GM08714 (cell line): ENCODE data around the gene CUX1.

Experiments used
- H3K4me3 ChIP-seq: fragments of 200-500 bp; sonication (Bioruptor generic); 2 replicates; pipeline ENCODE4 v1.5.1; 2014; ENCODE audit warnings: mild to moderate bottlenecking, low read length, inconsistent platforms
- ZNF274 ChIP-seq: IDR thresholded peaks from 2 replicates; pipeline ENCODE4 v1.6.1; 2012; ENCODE audit warnings: mild to moderate bottlenecking, low read depth, low read length

CUX1 gene

DNA sequence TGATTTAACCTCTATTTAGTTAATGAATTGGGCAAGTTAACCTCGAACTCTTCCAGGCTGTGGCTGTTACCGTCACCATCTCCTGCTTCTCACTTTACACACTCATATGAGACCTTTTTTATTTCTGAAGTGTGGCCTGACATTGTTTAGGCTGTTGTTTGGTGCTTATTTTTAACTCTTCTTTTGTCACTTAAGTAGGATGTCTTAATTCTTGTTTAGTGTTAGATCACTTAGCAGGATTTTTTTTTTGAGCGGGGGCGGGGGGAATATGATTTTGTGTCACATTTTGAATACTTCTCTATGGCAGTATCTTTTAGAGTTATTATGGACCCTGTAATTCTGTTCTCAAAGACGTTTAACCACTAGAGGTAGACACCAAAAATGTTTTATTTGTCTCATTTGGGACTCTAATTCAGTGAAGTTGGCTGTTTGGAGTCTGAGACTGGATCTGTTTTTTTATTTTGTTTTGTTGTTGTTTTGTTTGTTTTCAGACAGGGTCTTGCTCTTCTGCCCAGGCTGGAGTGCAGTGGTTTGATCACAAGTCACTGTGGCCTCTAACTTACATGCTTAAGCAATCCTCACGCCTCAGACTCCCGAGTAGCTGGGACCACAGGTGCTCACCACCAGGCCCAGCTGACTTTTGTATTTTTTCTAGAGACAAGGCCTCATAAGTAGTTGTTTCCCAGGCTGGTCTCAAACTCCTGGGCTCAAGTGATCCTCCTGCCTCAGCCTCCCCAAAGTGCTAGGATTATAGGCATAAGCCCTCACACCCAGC is 73.5 kb downstream of the CUX1 start:
- no peak for TF ChIP-seq ZNF274
- no peak overlapping the region for H3K4me3 ChIP-seq

DNA sequence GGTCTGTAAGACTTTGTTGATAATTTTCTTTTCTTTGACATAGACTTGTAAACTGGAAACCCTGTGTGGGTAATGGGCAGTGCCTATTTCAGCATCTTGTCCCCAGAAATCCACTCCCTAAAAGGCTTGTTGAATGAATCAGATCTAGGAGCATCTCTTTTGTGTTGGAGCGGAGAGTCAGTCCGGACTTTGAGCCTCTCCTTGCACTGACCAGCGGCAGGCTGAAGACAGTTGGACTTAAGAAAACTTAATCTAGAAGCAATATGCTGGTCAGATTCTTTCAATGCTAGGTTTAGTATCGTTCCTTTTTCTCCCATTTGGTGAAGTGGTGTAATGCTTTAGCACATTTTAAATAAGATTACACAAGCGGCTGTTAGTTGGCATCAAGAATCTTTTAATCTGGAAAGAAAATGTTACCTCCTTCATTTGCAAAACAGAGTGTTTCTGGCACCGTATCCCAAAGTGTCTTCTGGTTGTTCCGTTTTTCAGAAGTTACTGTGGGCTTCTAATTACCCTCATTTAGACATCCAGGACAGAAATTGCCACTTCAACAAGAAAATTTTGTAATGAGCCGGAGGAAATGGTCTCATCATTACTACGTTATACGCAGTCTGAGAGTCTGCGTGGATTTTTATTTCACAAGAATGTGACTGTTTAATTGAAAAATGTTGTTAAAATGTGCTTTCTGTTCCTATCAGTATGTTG is 74.7 kb downstream of the CUX1 start:
- TF ChIP-seq ZNF274 = no peak

DNA sequence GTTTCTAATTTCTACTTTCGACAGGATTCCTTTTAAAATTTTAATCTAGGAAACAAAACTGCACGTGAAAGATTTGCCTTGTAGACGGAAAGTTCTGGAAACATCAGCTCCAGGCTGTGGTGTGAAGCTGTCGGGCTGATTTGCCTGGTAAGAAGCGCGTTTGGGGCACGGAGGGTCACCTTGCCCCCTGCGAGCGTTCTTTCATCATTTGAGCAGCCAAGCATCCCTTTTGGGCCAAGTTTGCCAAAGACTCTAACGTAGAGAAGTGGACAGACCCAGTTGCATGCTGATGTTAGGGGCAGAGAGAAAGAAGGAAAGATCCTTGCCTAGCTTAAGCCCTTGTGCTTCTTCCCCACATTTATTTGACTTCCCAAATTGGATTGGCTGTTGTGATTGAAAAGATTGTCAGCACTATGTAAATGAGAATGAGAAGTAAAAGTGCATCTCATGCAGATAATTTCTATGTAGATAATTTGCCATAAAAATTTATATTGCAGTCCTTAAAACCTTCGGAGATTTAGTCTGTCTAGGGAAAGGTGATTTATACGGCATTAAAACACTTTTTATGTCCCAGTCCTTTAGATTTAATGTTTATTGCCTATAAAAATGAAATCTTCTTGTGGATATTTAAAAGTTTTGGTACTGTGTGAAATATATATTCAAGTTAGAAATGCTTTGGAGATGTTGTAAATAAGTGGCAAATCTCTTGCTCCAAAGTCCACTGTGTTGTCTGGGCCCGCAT is 76.1 kb downstream of the CUX1 start:
- no peak for TF ChIP-seq ZNF274

More for the DNA sequence above, 74.7 kb downstream of the CUX1 start:
- H3K4me3 ChIP-seq = no peak overlapping the region

DNA sequence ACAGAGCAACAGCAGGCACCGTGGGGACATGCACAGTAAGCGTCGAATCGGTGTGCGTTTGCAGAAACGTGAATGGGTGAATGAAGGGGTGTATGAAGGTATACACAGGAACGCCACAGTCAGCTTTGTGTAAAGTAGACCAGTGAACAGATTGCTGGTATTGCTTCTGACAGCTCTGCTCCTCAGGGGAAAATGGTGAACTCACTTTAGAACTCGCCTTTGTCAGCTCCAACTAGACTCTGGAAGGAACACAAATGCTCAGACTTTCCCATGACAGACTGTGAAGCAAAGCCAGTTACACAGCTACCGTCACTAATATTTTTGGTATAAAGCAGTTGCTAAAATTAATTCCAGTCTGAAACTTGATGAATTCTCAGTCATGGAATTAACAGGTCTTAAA is 78.9 kb downstream of the CUX1 start:
- H3K4me3 ChIP-seq = no peak overlapping the region
- TF ChIP-seq ZNF274 = no peak

More for the DNA sequence above, 76.1 kb downstream of the CUX1 start:
- no peak overlapping the region for H3K4me3 ChIP-seq

DNA sequence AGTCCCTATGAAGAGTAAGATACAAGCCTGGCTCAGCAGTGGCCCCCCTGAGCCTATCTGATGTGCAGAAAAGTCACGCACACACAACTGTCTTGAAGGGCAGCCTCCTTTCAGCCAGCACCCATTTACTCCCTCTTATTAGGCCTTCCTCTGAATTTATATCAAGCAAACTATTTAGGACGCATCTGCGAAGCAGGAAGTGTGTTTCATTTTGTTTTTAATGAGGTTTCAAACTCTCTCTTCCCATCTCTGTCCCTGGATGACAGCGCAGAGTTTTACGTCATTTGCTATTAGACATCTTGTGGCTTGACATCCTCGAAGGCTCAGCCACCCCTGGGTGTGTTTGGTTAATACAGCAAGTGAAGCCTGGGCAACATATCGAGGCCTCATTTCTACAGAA is 79.5 kb downstream of the CUX1 start:
- no peak for TF ChIP-seq ZNF274

DNA sequence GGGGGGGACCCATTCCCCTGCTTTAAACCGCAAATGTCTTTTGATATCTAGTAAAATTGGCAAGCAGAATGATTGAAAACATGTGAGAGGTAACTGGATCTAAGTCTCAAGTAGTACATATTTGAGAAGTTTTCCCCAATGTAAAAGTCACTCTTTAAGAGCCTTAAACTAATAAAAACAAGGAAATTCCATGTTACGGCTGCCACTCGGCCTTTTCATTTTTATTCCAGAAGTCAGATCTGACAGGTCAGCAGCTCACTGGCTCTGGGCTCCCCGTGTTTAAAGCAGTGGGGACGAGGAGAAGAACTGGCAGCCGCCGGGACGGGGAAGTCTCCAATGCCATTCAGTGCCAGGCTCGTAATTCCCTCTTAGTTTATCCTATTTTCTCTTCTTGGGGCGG is 80.7 kb downstream of the CUX1 start:
- TF ChIP-seq ZNF274 = no peak
- H3K4me3 ChIP-seq = no peak overlapping the region

More for the DNA sequence above, 79.5 kb downstream of the CUX1 start:
- no peak overlapping the region for H3K4me3 ChIP-seq

DNA sequence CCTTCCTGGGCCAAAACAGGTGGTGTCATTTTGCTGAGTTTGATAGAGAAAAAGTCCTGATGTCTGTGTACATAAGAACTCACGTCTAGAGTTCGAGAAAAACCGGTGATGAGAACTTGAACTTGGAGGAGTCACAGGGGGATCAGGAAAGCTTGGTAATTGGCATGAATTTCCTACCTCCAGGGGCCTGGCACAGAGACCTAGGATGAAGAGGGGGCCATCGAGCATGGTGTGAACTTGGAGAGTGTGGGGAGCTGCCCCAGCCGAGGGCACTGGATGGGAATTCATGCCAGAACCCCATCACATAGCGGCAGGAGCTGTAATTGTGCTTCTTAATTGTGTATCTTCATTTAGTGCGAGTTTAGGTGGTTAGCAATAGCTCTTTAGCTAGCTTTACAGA is 82.2 kb downstream of the CUX1 start:
- H3K4me3 ChIP-seq = no peak overlapping the region
- no peak for TF ChIP-seq ZNF274

DNA sequence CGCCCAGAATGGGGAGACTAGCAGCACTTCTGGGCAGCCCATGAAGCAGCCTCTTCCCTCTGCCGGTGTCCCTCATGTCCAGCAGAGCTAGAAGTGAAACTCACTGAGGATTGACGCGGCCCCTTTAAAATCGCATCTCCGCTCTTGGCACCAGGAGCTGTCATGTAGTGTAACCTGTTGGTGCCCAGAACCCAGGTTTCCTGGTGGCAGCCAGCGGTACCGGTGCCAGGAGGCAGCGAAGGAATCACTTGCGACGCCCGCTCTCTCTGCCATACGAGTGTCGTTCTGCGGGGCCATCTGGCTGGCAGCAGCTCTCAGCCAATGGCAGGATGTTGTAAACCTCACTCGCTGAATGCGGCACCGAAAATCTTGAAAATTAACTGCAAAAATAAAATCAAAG is 82.7 kb downstream of the CUX1 start:
- no peak for TF ChIP-seq ZNF274
- no peak overlapping the region for H3K4me3 ChIP-seq

DNA sequence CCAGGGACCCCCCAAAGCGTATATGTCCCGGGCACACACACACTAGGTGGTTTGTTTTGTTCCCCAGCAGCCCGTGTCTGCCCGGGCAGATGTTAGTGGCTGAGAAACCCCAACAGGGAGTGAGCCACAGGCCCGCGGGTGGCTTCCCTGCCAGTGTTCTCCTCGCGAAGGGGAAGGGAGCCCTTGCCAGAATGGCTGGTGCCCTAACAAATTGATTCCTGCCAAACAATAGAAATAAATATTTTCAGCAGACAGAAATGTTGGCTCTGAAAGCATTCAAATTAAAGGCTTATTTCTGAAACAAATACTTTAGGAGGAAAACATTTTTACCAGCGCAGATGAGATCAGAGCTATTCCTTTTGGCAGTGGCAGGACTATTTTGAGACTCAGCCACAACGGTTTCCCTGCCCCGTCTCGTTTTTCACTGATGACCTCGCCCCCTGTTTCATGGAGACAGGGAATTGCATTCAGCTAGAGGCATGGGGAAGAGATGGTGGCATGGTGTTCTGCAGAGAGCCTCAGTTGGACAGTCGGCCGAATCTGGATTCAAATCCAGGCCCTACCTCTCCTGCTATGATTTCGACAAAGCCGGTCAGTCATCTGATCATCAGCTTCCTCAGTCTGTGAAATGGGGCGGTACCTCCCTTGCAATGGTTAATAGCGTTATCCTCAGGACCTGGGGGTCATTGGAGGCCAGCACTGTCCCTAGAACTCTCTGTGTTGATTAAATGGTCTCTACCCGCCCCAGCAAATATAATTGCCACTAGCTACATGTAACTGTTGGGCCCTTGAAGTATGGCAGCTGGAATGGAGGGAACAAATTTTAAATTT is 84.5 kb downstream of the CUX1 start:
- TF ChIP-seq ZNF274 = no peak

DNA sequence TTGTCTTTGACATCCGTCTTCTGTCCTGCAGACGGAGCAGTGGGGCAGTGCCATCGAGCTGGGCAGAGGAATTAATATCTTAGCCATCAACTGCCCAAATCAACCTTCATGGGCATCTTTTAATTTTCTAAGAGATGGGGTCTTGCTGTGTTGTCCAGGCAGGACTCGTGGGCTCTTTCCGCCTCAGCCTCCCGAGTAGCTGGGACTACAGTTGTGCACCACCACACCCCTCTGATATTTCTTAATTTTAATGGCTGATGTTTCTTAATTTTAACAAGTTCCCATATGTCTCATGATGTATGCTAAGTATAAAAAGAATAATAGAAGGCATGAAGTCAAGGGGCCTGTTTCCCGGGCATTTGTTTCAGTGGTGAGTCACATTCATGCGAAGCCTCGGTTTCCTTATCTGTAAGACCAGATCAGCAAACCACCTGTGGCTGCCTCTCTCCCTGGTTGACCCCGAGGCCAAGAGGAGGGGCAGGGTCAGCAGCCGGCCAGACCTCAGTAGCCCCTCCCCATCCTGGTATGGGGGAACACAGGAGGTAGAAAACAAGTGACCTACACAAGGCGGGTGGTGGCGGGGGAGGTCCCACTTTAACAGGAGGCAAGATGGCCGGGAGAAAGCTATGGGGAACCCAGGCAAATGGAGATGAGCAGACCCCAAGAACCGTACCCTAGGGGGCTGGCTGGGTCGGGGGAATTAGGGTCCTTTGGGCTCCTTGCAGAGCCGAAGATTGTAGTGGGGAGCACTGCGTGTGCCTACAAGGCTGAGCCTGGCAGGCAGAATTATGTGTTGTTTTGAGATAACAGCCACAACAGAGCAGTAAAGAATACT is 85.5 kb downstream of the CUX1 start:
- no peak for TF ChIP-seq ZNF274
- no peak overlapping the region for H3K4me3 ChIP-seq

More for the DNA sequence above, 84.5 kb downstream of the CUX1 start:
- H3K4me3 ChIP-seq = no peak overlapping the region

DNA sequence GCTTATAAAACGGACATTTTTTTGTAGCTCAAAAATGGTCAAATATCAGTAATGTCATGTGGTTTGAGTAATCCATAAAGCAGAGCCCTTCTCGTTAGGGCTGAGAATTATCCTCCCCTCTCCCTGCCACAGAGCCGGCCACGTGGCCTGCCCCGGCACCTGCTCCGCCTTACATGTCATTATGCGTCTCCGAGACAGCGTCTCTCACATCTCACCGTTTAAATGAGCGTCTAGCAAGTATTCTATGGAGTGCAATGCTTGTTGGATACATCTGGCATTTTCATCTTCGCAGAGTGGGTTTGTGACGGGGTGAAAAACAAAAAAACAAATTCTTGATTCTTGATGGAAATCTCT is 86.1 kb downstream of the CUX1 start:
- H3K4me3 ChIP-seq = no peak overlapping the region
- no peak for TF ChIP-seq ZNF274

DNA sequence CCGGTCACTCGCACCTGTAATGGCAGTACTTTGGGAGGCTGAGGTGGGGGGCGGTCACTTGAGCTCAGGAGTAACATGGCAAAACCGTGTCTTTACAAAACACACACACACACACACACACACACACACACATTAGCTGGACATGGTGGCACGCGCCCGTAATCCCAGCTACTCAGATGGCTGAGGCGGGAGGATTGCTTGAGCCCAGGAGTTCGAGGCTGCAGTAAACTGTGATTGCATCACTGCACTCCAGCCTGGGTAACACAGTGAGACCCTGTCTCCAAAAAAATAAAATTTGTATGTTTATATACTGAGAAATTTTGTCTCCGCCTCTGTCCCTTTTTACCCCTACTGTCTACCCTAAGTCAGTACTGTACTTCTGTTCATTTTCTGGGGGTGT is 86.6 kb downstream of the CUX1 start:
- no peak overlapping the region for H3K4me3 ChIP-seq
- no peak for TF ChIP-seq ZNF274

DNA sequence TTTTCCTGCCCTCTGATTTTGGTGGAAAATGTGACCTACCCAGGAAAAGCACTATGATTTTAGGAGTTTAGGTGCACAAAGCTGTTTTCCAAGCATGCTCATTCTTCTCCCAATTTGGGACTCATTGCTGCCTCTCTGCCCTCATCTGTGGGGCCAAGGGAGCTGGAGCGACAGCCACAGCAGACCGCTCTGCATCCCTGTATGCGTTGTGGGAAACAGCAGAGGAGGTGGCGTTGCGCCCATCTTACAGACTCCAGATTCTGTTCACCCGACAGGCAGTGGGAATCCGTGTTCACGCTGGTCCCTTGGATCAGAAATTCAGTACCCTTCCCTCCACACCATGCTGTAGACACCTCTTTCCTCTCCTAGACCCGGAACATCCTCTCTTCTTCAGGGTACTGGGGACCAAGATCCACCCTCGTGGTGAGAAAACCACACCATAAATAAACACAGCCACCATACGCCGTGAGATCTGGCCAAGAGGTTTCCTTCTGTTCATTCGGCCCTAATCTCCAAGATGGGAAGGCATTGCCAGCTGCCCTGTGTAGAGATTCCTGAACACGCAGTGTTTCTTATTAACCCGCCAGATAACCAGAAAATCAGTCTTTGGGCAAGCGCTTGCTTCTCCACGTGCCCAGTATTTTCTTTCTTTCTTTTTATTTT is 87.9 kb downstream of the CUX1 start:
- H3K4me3 ChIP-seq = no peak overlapping the region
- no peak for TF ChIP-seq ZNF274
